Stomach (tissue), 9 donors: ENCODE data around the gene TBCD. TPM values are rescaled to one million over a fixed set of nuclear protein-coding genes. Genes with fewer than 3 reads are reported as not detected.
A peak's percentile ranks its signal among the peaks of the same experiment; 100 is the strongest.

Experiments used
- DNase-seq, 2 donors: peaks; one replicate each; pipeline versions ENCODE4 v3.0.0 to v3.0.0-alpha.2; 2013 to 2019
- H3K27ac ChIP-seq, 5 donors: fragments of 200-600 bp in 4 of 5; sonication (generic) in 4 of 5; one replicate each; pipeline ENCODE4 v1.5.1; 2013 to 2019; ENCODE audit warnings: mild to moderate bottlenecking in 1 of 5, moderate library complexity in 1 of 5
- H3K27me3 ChIP-seq, 3 donors: fragments of 200-600 bp; sonication (generic); one replicate each; pipeline ENCODE4 v1.5.1; 2017 to 2019; ENCODE audit warnings: mixed run types in 1 of 3
- H3K36me3 ChIP-seq, 4 donors: fragments of 200-600 bp; sonication (generic); 1 replicate in 3 of 4; 2 replicates in 1 of 4; pipeline ENCODE4 v1.5.1; 2016 to 2019
- H3K4me1 ChIP-seq, 4 donors: fragments of 200-600 bp; sonication (generic); one replicate each; pipeline ENCODE4 v1.5.1; 2016 to 2019
- H3K4me3 ChIP-seq, 4 donors: fragments of 200-600 bp; sonication (generic) in 3 of 4; one replicate each; pipeline ENCODE4 v1.5.1; 2016 to 2019; ENCODE audit warnings: mild to moderate bottlenecking in 1 of 4
- H3K9me3 ChIP-seq, 4 donors: fragments of 200-600 bp; sonication (generic); one replicate each; pipeline ENCODE4 v1.5.1; 2016 to 2019
- CTCF ChIP-seq, 7 experiments: fragments of 450-650 bp in 4 of 7; fragments of 200-600 bp in 3 of 7; sonication (generic) in 3 of 7; IDR thresholded peaks; one replicate each; pipeline ENCODE4 v1.5.1; 2016 to 2019; ENCODE audit warnings: antibody characterized with exemption in 7 of 7, control low read depth in 2 of 7, mild to moderate bottlenecking in 1 of 7
- EP300 ChIP-seq: sonication (generic); formaldehyde crosslinking; IDR thresholded peaks from one replicate; pipeline ENCODE4 v1.6.1; 2017; ENCODE audit warnings: antibody characterized with exemption
- POLR2A ChIP-seq, 4 donors: fragments of 450-650 bp; IDR thresholded peaks; one replicate each; pipeline ENCODE4 v1.6.1; 2016; ENCODE audit warnings: antibody characterized with exemption in 4 of 4, control low read depth in 2 of 4, mild to moderate bottlenecking in 1 of 4, moderate library complexity in 1 of 4
- POLR2AphosphoS5 ChIP-seq, 3 donors: sonication (generic); formaldehyde crosslinking; IDR thresholded peaks; one replicate each; pipeline ENCODE4 v1.6.1; 2016; ENCODE audit warnings: antibody characterized with exemption in 3 of 3
- WGBS, 5 donors: extraction: QIAGEN DNeasy Blood & Tissue Kit in 3 of 5; methylation state at CpG; one replicate each; pipeline versions ENCODE4 v1.1.5 to v1.1.7; 2013 to 2018; 5-methylcytosine and 5-hydroxymethylcytosine counted together
- intact Hi-C: fragments of 100-400 bp; cut with DNase I; formaldehyde crosslinking; loops from one replicate; pipeline ENCODE4 v1.15.1; 2023; ENCODE audit warnings: low total_unique reads
- polyA plus RNA-seq, 3 donors: library from polyadenylated mRNA; stranded (reverse); fragments of 200-250 nt; gene quantifications; one replicate each; pipeline ENCODE4 v1.2.3, GENCODE V29; 2013
- total RNA-seq, 5 donors: library from RNA; depleted of rRNA; stranded (reverse); fragments of >200 nt; gene quantifications; one replicate each; pipeline versions ENCODE4 v1.1.0 to v1.2.3, GENCODE V29; 2014 to 2016
- donor health status: healthy with polysubstance abuse.
- donor health status: Bipolar disorder and iron deficiency.
- donor health status: healthy.

TBCD gene
- total and polyA plus RNA-seq, 8 donors, result 51.2 to 155 (median 101) TPM

- WGBS, 5 donors, result 86 to 95% (median 91%) methylated on average over 19 to 21 of the region's 21 CpGs
- H3K4me3 ChIP-seq, result no peak overlapping the region
- no peaks in the 10 kb centered on the region for H3K27me3 ChIP-seq
- H3K36me3 ChIP-seq, result peaks cover 0 to 67% (median 63%) of the 10 kb centered on the region in 4 donors
- no peak for DNase-seq
- intact Hi-C loops, result no loop called here
- H3K4me1 ChIP-seq, result peaks cover 3 to 17% (median 13%) of the 10 kb centered on the region in 4 donors
- TF ChIP-seq POLR2AphosphoS5 (IDR thresholded peaks at IDR 0.05), result no peak
- no peak for TF ChIP-seq POLR2A (IDR thresholded peaks at IDR 0.05)
- H3K9me3 ChIP-seq, result no peaks in the 10 kb centered on the region
- H3K27ac ChIP-seq, result no peak overlapping the region
These were observed 55.7 kb downstream of the TBCD start for GRCh38 chr17:82807562-82807961.

- Histone ChIP-seq H3K4me3 (no peak overlapping the region), H3K9me3 (no peaks in the 10 kb centered on the region), H3K27me3 (no peaks in the 10 kb centered on the region), H3K36me3 (peaks cover 0 to 69% (median 67%) of the 10 kb centered on the region in 4 donors), H3K4me1 (peaks cover 3 to 17% (median 13%) of the 10 kb centered on the region in 4 donors), H3K27ac (no peak overlapping the region)
- intact Hi-C loops, result no loop called here
- no peak for DNase-seq
- TF ChIP-seq POLR2AphosphoS5 (IDR thresholded peaks at IDR 0.05), result no peak
- no peak for TF ChIP-seq EP300
- no peak for TF ChIP-seq POLR2A (IDR thresholded peaks at IDR 0.05)
- TF ChIP-seq CTCF (IDR thresholded peaks at IDR 0.05), result no peak
- 95 to 96% (median 96%) methylated on average over 7 to 8 of the region's 8 CpGs for WGBS, 5 donors
These were observed 56.1 kb downstream of the TBCD start for GRCh38 chr17:82808006-82808405.

GRCh38 chr17:82808921-82809905 lies 57.3 kb downstream of the TBCD start:
- H3K27ac ChIP-seq, result peak overlapping the region in 1 of 5 donors; percentile 16
- H3K36me3 ChIP-seq, result peaks cover 0 to 81% (median 78%) of the 10 kb centered on the region in 4 donors
- no peak for DNase-seq

GRCh38 chr17:82810644-82811430 lies 59.0 kb downstream of the TBCD start:
- 85 to 93% (median 92%) methylated on average over 15 to 22 of the region's 22 CpGs for WGBS, 5 donors
- TF ChIP-seq POLR2A (IDR thresholded peaks at IDR 0.05), result no peak
- TF ChIP-seq POLR2AphosphoS5 (IDR thresholded peaks at IDR 0.05), result no peak
- no peak for TF ChIP-seq EP300
- no peak for TF ChIP-seq CTCF (IDR thresholded peaks at IDR 0.05)
- Histone ChIP-seq H3K4me1 (no peaks in the 10 kb centered on the region), H3K36me3 (peaks cover 0 to 94% (median 91%) of the 10 kb centered on the region in 4 donors), H3K9me3 (no peaks in the 10 kb centered on the region), H3K27ac (no peak overlapping the region), H3K4me3 (no peak overlapping the region), H3K27me3 (no peaks in the 10 kb centered on the region)
- DNase-seq, result no peak
- intact Hi-C loops, result no loop called here

More at GRCh38 chr17:82808921-82809905, 57.3 kb downstream of the TBCD start:
- Histone ChIP-seq H3K4me1 (peaks cover 3 to 16% (median 12%) of the 10 kb centered on the region in 4 donors), H3K4me3 (no peak overlapping the region), H3K27me3 (no peaks in the 10 kb centered on the region), H3K9me3 (no peaks in the 10 kb centered on the region)
- 82 to 91% (median 89%) methylated on average over 16 to 35 of the region's 35 CpGs for WGBS, 5 donors
- TF ChIP-seq EP300 (no peak), POLR2A (IDR thresholded peaks at IDR 0.05) (no peak), CTCF (IDR thresholded peaks at IDR 0.05) (no peak), POLR2AphosphoS5 (IDR thresholded peaks at IDR 0.05) (no peak)
- intact Hi-C loops, result no loop called here
